Measurements from ENCODE around the gene CRIP1. TPM values are rescaled to one million over a fixed set of nuclear protein-coding genes. Genes with fewer than 3 reads are reported as not detected.
A peak's percentile ranks its signal among the peaks of the same experiment; 100 is the strongest.

Gene CRIP1
- 40.7 TPM for polyA plus RNA-seq (2013, experiment 1 of 2)
- polyA plus RNA-seq (2013, experiment 2 of 2): 42.6 TPM

- no peak within 1 kb of the TSS for H4K91ac ChIP-seq (ENCODE audit: low read length)
- no peaks in the 10 kb centered on the region for H3K79me1 ChIP-seq (replicated peaks; ENCODE audit: low read length, poor library complexity, severe bottlenecking)
- H3K18ac ChIP-seq (ENCODE audit: low read depth in 1 of 2, low read length in 2 of 2): peak within 1 kb of the TSS; percentile 34 to 40
- peak within 1 kb of the TSS in 1 of 2 experiments; percentile 63 for H3K23ac ChIP-seq (ENCODE audit: low read length in 2 of 2)
- no peak for DNase-seq
- WGBS: 42% methylated on average over 56 of the region's 56 CpGs
- H2AFZ ChIP-seq (ENCODE audit: low read depth, low read length): no peak within 1 kb of the TSS
- H3K9ac ChIP-seq (ENCODE audit: low read length): peak within 1 kb of the TSS; percentile 55
- no peaks in the 10 kb centered on the region for H3K9me3 ChIP-seq (ENCODE audit: control insufficient read depth, low read length)
- H2BK5ac ChIP-seq (ENCODE audit: low read depth, low read length, poor library complexity, severe bottlenecking): no peak within 1 kb of the TSS
- H3K36me3 ChIP-seq (ENCODE audit: control insufficient read depth in 1 of 2, insufficient read depth in 2 of 2, low read depth in 1 of 2, low read length in 2 of 2): no peaks in the 10 kb centered on the region
- no peak within 1 kb of the TSS for H2AK5ac ChIP-seq (ENCODE audit: low read length, severe bottlenecking)
- H3K27me3 ChIP-seq (ENCODE audit: control insufficient read depth in 1 of 2, insufficient read depth in 1 of 2, low read length in 2 of 2): peaks cover 14 to 36% of the 10 kb centered on the region in 2 experiments
- peak within 1 kb of the TSS; percentile 4 for H2BK15ac ChIP-seq (ENCODE audit: low read depth, poor library complexity, severe bottlenecking)
- no peak within 1 kb of the TSS for H3K4ac ChIP-seq (ENCODE audit: low read depth in 1 of 2, low read length in 2 of 2)
- H2BK12ac ChIP-seq (ENCODE audit: low read length in 2 of 2): peak within 1 kb of the TSS in 1 of 2 experiments; percentile 37
- H3K4me3 ChIP-seq (ENCODE audit: insufficient read depth in 1 of 2, low read depth in 1 of 2, low read length in 2 of 2): no peak within 1 kb of the TSS
- H2BK120ac ChIP-seq (ENCODE audit: low read depth, low read length): no peak within 1 kb of the TSS
- H3K4me1 ChIP-seq (ENCODE audit: control insufficient read depth, insufficient read depth, low read depth, low read length): peaks cover 50% of the 10 kb centered on the region
- no peak within 1 kb of the TSS for H3K4me2 ChIP-seq (ENCODE audit: low read length, poor library complexity, severe bottlenecking)
- no peak within 1 kb of the TSS for H3K27ac ChIP-seq (ENCODE audit: low read length, poor library complexity, severe bottlenecking)
- H3K14ac ChIP-seq (ENCODE audit: low read length in 2 of 2): peak within 1 kb of the TSS in 1 of 2 experiments; percentile 58
- peak within 1 kb of the TSS; percentile 36 for H4K8ac ChIP-seq (ENCODE audit: low read length)
These were observed at the start of gene CRIP1 for GRCh38 chr14:105486163-105486973. TSS of gene CRIP1 (plus strand) at chr14:105486886. CDS start at chr14:105487260, 374 bp downstream.

GRCh38 chr14:105436891-105437722 is 49.6 kb upstream of the CRIP1 start:
- Histone ChIP-seq H2BK120ac (ENCODE audit: low read depth, low read length) (no peak overlapping the region), H3K9me3 (ENCODE audit: control insufficient read depth, low read length) (no peaks in the 10 kb centered on the region), H3K4ac (ENCODE audit: low read depth in 1 of 2, low read length in 2 of 2) (no peak overlapping the region), H2AFZ (ENCODE audit: low read depth, low read length) (no peak overlapping the region), H3K4me3 (ENCODE audit: insufficient read depth in 1 of 2, low read depth in 1 of 2, low read length in 2 of 2) (no peak overlapping the region), H2BK12ac (ENCODE audit: low read length in 2 of 2) (no peak overlapping the region), H4K8ac (ENCODE audit: low read length) (no peak overlapping the region), H2BK15ac (ENCODE audit: low read depth, poor library complexity, severe bottlenecking) (no peak overlapping the region), H3K18ac (ENCODE audit: low read depth in 1 of 2, low read length in 2 of 2) (no peak overlapping the region), H3K27me3 (ENCODE audit: control insufficient read depth in 1 of 2, insufficient read depth in 1 of 2, low read length in 2 of 2) (no peaks in the 10 kb centered on the region), H4K91ac (ENCODE audit: low read length) (no peak overlapping the region), H3K4me1 (ENCODE audit: control insufficient read depth, insufficient read depth, low read depth, low read length) (peaks cover 14% of the 10 kb centered on the region), H3K23ac (ENCODE audit: low read length in 2 of 2) (no peak overlapping the region), H2BK5ac (ENCODE audit: low read depth, low read length, poor library complexity, severe bottlenecking) (no peak overlapping the region), H3K79me1 (replicated peaks; ENCODE audit: low read length, poor library complexity, severe bottlenecking) (peaks cover 33% of the 10 kb centered on the region), H3K9ac (ENCODE audit: low read length) (no peak overlapping the region), H2AK5ac (ENCODE audit: low read length, severe bottlenecking) (no peak overlapping the region), H3K4me2 (ENCODE audit: low read length, poor library complexity, severe bottlenecking) (no peak overlapping the region), H3K36me3 (ENCODE audit: control insufficient read depth in 1 of 2, insufficient read depth in 2 of 2, low read depth in 1 of 2, low read length in 2 of 2) (peaks cover 7 to 55% of the 10 kb centered on the region in 2 experiments), H3K14ac (ENCODE audit: low read length in 2 of 2) (no peak overlapping the region), H3K27ac (ENCODE audit: low read length, poor library complexity, severe bottlenecking) (no peak overlapping the region)
- DNase-seq: no peak
- WGBS: 95% methylated on average over 31 of the region's 31 CpGs

- no peak overlapping the region for H3K27ac ChIP-seq (ENCODE audit: low read length, poor library complexity, severe bottlenecking)
- H3K27me3 ChIP-seq (ENCODE audit: control insufficient read depth in 1 of 2, insufficient read depth in 1 of 2, low read length in 2 of 2): no peaks in the 10 kb centered on the region
- H3K18ac ChIP-seq (ENCODE audit: low read depth in 1 of 2, low read length in 2 of 2): no peak overlapping the region
- no peak overlapping the region for H2AFZ ChIP-seq (ENCODE audit: low read depth, low read length)
- no peak overlapping the region for H3K9ac ChIP-seq (ENCODE audit: low read length)
- no peak overlapping the region for H3K4me3 ChIP-seq (ENCODE audit: insufficient read depth in 1 of 2, low read depth in 1 of 2, low read length in 2 of 2)
- peaks cover 14 to 61% of the 10 kb centered on the region in 2 experiments for H3K36me3 ChIP-seq (ENCODE audit: control insufficient read depth in 1 of 2, insufficient read depth in 2 of 2, low read depth in 1 of 2, low read length in 2 of 2)
- H3K4me2 ChIP-seq (ENCODE audit: low read length, poor library complexity, severe bottlenecking): no peak overlapping the region
- DNase-seq: no peak
- H2BK15ac ChIP-seq (ENCODE audit: low read depth, poor library complexity, severe bottlenecking): no peak overlapping the region
- 97% methylated on average over 18 of the region's 18 CpGs for WGBS
- no peak overlapping the region for H3K14ac ChIP-seq (ENCODE audit: low read length in 2 of 2)
- no peak overlapping the region for H2BK5ac ChIP-seq (ENCODE audit: low read depth, low read length, poor library complexity, severe bottlenecking)
- no peak overlapping the region for H2BK120ac ChIP-seq (ENCODE audit: low read depth, low read length)
- peaks cover 39% of the 10 kb centered on the region for H3K79me1 ChIP-seq (replicated peaks; ENCODE audit: low read length, poor library complexity, severe bottlenecking)
- no peak overlapping the region for H4K8ac ChIP-seq (ENCODE audit: low read length)
- no peak overlapping the region for H4K91ac ChIP-seq (ENCODE audit: low read length)
- H2BK12ac ChIP-seq (ENCODE audit: low read length in 2 of 2): no peak overlapping the region
- H3K4me1 ChIP-seq (ENCODE audit: control insufficient read depth, insufficient read depth, low read depth, low read length): peaks cover 14% of the 10 kb centered on the region
- no peak overlapping the region for H2AK5ac ChIP-seq (ENCODE audit: low read length, severe bottlenecking)
- no peak overlapping the region for H3K23ac ChIP-seq (ENCODE audit: low read length in 2 of 2)
- H3K4ac ChIP-seq (ENCODE audit: low read depth in 1 of 2, low read length in 2 of 2): no peak overlapping the region
- no peaks in the 10 kb centered on the region for H3K9me3 ChIP-seq (ENCODE audit: control insufficient read depth, low read length)
These were observed 48.8 kb upstream of the CRIP1 start for GRCh38 chr14:105437723-105438500.

Data from mesenchymal stem cell (in vitro differentiated cells and primary cell).